GM18517 (cell line): ENCODE data around the gene KIRREL3.

ENCODE experiments used
- ATAC-seq: cut with Tn5 transposase; IDR thresholded peaks from one replicate; pipeline ENCODE4 v1.9.1; 2021; ENCODE audit warnings: mild to moderate bottlenecking, moderate library complexity; ENCODE audit not compliant: unreplicated experiment

KIRREL3 gene

DNA sequence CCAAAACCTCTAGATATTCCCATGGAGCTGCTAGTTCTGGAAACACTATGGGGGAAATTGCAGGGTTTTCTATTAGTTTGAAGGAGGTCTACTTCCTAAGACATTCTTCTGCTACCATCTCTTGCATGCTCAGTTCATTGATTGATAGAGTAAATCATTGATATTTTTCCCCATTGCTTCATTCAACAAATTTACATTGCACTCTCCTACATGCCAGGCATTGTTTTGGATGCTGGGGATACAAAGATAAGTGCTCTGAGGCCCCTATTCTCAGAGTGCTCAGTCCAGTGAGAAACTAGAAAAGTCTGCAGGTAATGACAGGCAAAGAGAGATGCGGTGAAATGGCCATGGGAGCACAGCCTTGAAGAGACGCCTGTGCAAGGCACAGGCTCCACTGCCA, 313.1 kb downstream of the KIRREL3 start:
- no peak for ATAC-seq

DNA sequence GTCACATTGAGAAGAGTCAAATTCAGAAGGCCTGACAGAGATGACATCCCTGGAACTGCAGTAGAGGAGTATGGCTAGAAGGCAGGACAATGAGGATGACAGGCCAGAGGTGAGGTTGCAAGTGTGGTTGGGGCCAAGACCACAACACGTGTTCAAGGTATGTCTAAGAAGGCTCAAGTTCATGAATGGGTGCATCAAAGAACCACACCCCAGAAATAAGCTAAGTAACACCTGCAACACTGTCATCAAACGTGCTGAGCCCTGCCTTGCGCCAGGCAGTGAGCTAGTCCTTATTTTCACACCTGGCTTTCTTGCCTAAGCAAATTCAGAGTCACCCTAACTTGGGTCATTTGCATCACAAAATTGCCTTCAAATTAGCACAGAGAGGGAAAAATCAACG, 313.6 kb downstream of the KIRREL3 start:
- ATAC-seq: no peak

DNA sequence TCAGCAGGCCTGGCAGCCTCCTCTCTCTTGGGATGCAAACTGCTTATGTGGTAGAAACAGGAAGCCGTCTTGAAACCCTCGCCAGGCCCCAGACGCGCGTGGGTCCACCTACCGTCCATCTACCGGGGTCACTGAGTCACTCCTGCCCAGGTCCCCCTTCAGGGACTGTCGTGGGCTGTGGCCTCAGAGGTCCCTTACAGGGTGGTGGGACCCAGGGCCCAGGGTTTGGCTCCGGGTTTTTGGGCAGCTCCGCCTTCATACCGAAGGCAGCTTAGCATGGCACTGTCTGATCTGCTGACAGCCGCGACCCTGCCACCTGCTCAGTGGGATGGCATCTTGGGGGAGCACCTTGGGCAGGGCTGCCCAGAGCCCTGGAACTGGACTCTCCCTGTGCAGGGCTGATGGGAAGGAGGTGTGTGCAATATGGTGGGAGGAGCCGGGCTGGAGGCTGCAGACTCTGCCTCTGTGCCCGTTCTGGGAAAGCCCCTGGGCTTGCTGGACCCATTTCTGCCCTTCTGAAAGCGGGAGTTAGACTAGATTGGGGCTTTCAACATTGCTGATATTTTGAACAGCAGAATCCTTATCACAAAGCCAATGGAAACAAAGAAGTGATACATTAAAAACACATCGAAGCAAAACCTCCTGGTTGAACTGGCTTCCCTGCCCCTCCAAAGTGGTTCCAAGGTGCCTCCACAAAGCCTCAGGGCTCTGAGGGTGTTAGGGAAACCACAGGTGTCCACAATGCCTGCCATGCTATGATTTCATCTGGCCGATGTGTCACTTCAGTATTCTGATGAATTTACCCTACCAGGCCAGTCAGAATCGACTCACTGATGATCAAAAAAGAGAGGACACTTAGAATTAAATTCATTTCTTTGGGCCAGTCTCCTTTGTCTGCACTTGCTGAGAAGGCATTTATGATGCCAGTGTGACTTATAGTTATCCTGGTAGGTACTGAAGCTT, 316.5 kb downstream of the KIRREL3 start:
- no peak for ATAC-seq

DNA sequence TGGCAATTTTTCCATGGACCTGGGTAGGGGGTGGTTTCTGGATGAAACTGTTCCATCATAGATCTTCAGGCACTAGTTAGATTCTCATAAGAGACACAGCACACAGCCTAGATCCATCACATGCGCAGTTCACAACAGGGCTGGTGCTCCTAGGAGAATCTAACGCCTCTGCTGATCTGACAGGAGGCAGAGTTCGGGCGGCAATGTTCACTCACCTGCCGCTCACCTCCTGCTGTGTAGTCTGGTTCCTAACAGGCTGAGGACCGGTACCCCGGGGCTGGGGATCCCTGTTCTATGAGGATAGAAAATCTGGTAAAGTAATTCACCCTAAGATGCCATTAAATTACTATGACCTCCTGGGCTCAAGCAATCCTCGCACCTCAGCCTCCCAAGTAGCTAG, 318.0 kb downstream of the KIRREL3 start:
- no peak for ATAC-seq

DNA sequence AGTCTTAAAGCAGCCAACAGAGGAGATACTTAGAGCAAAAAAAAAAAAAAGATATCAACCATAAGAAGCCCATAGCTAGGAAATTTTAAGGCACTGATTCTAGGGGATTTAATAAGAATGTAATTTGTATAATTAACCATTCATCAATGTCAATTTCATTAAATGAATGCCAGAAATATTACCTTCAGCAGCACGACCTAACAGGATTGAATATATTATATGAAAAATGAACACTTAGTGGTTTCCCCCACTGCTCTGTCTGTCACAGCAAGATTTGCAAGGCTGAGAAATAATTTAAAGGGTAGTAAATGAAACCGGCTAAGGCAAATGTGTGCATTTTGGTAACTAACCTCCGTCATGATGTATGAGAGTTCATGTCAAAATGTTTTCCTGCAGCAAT, 319.9 kb downstream of the KIRREL3 start:
- no peak for ATAC-seq

DNA sequence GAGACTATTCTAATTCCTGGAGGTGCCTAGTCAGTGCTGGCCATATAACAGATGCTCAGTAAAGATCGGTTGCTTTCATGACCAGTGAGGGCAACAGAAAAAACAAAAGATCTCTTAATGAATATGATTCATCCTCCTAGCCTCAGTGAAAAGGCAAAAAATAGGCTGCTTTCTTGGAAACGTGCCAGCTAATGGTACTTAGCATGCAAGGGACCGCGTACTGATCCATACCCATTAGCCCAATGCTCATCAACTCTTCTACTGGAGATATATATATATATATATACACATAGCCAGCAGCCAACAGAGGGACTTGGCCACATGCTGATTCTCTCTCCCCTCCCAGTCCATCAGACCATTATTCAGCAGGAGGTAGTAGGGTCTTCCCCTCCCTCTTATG, 320.4 kb downstream of the KIRREL3 start:
- no peak for ATAC-seq

DNA sequence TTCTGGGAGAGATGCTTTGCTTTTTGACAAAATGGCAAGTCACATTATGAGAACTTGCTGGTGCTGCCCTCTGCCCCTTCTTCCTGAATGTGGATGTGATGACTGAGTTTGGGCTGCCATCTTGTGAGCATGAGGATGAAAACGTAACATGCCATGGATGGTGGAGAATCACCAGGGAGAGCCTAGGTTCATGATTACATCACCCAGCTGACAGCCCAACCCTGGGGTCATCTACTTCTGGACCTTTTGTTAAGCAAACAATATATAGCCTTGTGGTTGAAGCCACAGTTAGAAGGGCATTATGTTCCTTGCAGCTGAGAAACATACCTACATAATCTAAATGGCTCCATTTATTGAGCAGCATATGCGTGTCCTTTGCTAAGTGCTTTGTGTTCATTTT, 321.5 kb downstream of the KIRREL3 start:
- no peak for ATAC-seq

DNA sequence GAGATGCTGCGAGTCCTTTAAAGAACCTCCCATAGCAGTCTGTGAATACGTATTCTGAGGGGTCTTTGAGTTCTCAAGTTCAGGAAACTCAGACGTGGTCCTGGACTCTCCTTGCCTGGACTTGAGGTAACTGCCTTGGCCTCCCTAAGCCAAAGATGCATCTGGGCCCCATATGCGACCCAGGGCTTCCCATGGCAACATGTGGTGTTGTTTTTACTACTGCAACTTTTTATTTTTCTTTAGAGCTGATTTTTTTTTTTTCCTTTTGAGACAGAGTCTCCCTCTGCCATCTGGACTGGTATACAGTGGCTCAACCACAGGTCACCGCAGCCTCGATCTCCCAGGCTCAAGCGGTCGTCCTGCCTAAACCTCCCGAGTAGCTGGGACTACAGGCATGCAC, 324.0 kb downstream of the KIRREL3 start:
- ATAC-seq: no peak

DNA sequence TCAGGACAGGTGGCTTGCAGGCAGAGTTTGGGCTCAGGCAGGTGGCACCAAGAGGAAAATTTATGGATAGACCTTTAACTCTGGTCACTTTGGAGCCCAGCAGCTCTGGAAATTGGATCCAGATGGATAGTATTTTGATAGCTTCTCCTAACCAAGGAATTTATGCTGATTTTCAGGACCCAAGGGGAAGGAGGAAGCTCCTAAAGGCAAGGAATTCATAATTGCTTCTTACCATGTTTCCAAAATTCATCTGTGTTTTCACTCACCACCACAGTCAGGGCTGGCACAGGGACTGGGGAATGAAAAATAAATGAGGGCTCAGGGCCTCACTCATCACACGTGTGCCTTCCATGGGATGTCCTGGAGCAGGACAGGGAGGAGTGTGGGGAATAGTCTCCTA, 327.3 kb downstream of the KIRREL3 start:
- ATAC-seq: no peak

DNA sequence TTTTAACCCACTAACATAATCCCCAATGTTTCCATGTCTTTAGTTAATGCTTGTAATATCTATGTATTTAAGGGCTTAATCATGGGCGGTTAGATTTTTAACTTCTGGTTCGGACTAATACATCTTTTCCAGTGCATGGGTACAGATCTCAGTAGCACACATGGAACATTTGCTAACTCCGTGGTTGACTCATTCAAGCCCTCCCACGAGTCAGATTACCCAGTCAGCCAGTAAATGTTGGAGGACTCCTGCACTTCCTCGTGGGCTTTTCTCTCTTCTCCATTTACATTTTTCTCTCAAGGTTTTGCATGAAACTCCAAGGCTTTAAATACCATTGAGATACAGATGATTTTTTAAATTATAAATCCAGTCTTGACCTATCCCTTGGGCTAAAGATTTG, 331.2 kb downstream of the KIRREL3 start:
- no peak for ATAC-seq

DNA sequence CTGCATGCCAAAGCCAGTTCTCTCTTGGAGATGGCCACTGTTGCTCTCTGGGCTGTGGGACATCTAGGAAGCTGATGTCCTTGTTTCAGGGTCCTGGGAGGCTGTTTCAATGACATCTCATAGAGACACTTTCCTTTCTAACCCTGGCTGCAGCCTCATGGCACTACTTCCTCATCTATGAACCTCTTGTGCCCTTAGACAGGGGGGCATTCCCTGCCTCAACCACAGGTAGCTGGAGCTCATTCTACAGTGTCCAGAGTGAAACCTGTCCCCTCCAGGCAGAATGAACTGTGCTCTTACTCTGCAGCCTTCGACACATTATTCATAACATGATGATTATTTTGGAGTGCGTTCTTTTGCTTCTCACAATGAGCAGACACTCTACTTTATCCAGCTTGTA, 335.9 kb downstream of the KIRREL3 start:
- ATAC-seq: no peak

DNA sequence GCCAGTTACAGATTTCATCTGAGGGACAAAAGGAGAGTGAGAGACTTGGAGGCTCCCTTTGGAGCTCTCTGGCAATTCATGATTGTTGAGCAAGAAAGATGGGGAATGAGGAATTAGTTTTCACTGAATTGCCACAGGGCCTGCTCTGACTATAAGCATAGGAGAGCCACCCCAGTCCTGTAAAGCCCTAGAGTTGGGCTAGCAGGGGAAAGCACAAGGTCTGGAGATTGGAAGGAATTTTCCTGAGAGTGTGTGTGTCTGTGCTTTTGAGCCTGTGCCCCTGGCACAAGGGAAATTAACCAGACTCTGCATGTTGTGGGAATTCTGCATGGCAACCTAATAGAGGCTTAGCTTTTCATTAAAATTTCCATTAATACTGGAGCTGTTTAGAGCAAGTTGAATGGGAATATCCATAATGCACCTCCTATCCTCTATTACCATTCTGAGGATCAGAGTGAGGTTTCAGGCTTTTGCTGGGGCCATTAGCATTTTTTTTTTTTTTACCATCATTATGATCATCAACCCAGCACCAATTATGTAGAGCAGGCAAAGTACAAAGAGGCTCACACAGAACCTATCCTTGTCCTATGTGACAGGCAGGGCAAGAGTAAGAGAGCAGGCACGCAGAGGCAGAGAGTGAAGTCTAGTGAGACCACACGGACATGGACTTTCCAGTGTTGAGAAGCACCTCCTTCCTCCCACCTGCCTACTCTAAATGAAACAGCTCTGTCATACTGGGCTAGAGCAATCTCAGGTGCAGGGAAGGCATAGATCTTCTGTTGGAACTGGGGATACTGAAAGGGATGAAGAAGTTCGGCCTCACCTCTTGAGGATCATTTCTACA, 336.6 kb downstream of the KIRREL3 start:
- no peak for ATAC-seq

DNA sequence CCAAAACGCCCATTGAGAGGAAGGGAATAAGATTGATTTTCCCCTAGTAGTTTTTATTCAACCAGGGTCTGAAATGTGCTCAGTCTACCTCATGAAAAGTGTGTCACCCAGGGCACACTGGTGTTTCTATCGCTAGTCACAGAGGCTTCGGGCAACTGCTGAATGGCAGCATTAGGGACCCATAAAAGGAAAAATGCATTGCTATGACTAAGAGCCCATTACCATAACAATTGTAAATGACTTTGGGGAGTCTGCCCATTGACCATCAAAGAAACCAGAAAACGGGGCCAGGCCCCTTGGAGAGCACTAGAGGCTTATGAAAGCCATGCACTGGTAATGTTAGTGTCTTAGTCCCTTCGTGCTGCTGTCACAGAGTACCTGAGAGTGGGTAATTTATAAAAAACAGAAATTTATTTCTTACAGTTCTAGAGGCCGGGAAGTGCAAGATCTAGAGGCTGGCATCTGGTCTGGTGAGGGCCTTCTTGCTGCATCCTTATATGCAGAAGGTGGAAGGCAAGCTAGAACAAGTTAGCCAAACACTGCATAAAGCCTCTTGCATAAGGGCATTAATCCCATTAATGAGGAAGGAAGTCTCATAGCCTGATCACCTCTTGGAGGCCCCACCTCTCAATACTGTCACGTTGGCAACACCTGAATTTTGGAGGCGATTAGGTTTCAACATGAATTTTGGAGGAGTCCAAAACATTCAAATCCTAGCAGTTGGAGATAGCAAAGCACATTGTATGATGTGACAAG, 338.4 kb downstream of the KIRREL3 start:
- no peak for ATAC-seq

DNA sequence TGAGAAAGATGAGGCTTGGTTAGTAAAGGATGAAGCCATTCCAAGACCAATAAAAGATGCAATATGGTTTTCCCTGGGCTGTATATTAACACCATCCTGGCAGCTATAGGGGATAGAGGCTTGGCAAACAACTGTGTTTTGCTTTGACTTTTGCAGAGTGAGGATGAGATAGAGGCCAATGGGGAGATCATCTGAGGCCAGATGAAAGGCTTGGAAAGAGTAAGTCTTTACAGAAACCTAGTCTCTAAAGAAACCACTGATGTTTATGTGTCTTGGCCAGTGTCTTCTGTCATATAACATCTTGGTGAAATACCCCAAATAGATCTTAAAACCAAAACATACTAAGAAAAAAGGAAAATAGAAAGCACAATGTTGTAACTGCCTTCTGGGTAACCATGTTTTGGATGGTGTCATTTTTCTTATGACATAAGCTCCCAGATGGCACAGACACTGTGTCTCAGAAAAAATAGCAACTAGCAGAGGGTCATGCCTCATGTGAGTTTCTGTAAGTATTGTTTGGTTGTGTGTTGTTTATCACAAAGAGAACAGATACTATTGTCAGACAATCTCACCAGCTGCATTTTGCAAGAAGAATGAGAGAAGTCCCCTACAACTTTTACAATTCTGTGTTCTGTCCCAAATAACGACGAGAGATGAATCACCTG, 339.7 kb downstream of the KIRREL3 start:
- ATAC-seq: no peak

DNA sequence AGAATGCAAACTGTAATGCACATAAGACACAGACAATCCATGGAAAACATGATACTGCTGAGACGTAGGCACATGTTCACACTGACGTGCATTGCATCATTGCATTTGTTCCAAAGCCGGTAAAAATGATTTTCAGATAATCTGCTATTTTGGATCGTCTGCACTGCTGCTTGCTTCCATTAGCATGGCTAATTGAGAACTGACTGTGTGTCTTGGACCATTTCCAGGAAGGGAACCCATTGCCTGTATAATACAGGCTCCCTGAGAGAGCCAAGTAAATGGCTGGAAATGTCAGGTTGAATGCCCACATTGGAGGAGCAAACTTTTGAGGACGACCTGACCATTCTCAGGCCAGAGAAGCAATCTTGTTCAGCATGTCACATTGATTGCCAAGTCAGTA, 340.2 kb downstream of the KIRREL3 start:
- no peak for ATAC-seq

DNA sequence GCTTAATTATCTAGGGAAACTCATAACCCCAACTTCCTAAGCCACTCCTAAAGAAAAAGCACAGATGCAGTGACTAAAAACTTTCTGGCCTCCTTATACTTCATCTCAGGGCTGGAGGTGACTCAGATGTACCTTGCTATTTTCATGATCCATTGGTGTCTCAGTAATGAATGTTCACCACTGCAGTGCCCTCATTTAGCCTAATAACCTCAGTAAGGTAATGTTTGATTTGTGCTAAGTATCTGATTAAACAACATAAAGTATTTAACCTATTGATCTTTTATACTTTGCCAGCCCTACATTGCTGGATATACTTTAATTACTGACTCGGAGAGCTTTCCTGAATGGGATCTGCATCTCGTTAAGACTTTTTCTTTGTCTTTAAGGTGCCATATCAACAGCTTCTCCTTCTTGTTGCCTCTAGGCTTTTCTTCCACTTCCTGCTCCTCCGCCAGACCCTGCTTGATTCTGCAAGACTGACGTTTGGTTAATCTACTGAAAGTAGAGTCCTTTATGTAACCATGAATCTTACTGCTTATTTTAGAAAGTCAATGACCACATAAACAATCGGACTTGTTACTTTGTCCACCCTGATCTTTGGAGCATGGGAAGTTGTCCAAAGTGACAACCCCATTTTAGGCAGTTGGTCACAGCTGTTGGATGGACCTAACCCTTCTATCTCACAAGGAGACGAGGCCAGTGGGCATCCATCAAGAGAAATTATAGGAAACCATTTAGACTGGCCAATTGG, 342.1 kb downstream of the KIRREL3 start:
- no peak for ATAC-seq

DNA sequence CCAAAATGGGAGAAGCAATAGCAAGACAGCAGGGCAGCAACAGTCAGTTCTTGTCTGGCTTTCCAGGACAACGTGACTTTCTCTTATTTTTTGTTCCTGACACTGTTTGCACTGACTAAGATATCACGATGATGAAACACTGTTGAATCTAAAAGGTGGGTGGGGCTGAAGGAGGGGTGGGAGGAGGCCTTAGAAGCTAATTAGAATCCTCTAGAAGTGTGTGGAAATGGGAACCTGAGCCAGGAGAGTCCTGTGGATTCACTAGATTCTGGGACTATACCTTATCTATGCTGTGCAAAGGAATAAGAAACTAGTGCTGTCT, 344.8 kb downstream of the KIRREL3 start:
- ATAC-seq: no peak

DNA sequence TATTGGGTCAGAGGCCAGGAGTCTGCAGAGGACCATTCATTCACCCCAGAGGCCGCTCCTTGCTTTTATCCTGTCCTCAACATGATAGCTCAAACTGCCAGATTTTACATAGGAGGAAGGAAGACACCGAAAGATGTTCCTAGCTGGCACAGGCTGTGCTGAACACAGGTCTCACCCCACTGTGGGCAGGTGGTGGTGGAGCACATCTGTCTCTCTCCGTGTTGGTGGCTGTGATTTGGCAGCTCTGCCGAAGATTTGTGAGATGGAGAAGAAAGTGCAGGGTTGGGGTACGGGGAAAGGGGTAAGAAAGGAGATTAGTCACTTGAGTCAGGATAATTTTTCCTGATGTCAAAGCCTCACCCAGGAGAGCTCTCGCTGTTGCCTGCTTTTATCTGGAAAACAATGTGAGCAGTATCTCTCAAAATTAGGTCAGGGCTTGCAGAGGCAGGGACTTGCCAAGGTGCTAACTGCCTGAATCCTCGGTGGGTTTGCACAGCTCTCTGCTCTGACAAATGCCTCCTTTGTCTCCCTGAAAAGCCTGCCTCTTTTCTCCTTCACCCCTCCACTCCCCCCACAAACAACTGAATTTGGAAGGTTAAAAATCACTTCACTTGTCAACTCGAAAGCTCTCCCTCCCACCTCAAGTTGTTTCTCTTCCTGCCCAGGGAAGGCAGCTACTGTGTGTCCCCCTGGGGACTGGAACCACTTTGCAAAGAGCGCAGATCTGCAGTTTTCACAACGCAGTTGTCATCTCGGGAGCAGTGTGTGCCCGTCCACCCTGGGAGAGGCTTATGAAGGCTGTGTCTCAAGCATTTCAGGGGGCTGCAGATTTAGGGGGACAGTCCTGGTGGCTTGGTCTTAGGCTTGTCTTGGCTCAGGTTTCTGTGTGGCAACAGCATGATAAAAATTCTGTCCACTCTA, 345.4 kb downstream of the KIRREL3 start:
- no peak for ATAC-seq

DNA sequence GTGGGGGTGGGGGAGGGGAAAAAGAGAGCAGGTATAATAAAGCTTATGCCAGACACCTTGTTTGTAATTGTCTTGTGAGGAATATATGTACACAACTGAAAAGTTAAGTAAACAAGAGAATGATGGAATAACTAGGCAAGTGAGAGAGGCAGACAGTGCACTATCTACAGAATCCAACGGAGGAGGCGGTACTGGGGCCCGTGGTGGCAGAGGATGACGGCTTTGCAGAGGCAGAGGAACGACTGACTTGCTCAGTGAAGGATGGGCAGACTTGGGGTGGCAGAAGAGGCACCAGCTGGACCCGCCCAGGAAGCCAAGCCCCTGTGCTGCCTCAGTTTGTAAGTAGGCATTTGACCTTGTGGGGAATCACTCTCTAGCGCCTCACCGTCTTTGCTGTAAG, 347.5 kb downstream of the KIRREL3 start:
- ATAC-seq: no peak
